Cortex of kidney (tissue), 1 donor: ENCODE measurements around the gene SMCO2.
"Not testable (repeated sequence)": the region's sequence is repeated elsewhere in the genome, so short reads cannot be mapped to it uniquely, and the experiment has no call there.

Experiments
- DNase-seq: peaks from one replicate; lab custom pipeline; 2025; lab: John Stamatoyannopoulos, UW

The SMCO2 gene

DNA sequence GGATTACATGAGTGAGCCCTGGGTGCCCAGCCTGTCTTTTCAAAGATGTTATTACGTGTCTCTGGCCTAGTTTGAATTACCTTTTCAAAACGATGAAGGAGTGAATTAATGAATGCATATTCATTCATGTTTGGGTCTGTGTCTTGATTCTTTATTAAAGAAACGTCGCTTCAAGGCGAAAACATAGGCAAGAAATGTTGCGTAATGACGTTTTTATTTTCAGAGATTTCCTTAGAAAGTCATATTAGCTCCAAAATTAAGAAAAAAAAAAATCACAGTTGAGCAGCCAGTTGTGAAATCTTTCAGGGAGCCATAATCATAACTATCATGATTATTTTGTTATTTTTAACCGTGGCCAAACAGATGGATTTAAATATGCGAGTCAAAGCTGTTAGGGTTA, 81.0 kb downstream of the SMCO2 start:
- no peak for DNase-seq

- no peak for DNase-seq
Measured at GRCh38 chr12:27528788-27529187, 82.3 kb downstream of the SMCO2 start.

GRCh38 chr12:27530157-27530922, 83.8 kb downstream of the SMCO2 start:
- DNase-seq = no peak

DNA sequence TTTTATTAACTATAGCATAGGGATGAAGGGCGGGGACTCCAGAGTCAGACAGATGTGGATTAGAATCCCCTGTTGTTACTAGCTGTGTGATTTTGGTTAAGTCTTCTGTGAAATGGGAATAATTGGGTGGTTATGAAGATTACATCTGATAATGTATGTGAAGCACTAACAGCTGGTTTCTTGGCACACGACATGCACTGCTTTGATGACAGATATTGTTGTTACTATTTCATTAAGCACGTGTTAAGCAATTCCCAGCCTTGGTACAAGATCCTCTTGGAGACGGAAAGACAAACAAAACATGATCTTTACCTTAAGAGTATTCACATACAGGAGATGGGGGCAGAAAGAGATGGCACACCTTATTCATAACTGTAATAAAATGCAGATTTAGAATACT, 85.4 kb downstream of the SMCO2 start:
- no peak for DNase-seq

DNA sequence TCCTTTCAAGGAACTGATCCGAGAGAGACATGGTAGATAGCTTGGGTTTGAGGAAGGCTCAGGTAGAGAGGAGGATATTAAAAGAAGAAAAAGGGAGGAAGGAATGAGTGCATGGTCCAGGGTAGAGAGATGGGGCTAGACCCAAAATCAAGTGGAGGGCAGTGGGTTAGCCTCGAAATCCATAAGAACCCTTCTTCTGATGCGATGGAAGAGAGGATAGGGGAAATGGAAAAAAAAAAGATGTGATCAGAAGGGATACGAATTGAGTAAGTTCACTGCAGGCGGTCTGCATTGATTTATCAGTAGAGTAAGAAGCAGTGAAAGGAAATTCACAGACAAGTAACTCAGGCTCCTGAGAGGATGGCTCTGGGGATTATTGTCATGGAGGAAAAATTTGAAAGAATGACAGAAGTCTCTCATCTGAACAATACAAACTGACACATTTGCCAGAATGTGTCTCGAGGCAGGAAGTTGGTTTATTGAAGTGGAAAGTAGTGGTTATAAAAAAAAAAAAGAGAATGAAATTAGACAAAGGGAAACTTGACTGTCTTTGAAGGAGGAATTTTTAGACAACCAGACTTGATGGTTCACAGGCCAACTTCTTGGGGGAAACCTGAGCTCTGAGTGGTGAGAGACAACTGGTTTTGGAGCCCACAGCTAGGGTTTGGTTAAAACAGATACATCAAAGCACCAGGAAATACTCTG, 87.7 kb downstream of the SMCO2 start:
- DNase-seq = no peak

DNA sequence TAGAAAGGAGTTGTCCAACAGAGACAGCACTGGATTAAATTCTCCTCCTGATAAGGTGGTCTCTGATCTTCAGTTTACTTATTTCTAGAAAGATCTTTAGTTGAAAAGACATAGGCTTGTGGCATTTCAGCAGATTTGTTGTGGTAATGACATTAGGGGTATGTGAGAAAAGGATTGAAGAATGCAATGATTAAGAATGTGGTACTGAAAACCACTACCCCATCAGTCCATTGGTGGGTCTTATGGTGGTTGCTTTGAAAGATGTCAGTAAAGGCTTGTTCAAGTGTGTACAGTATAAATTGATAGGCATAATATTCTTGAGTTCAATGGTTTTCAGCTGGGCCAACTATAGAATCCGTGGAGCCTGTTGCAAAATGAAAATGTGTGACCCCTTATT, 88.2 kb downstream of the SMCO2 start:
- no peak for DNase-seq

DNA sequence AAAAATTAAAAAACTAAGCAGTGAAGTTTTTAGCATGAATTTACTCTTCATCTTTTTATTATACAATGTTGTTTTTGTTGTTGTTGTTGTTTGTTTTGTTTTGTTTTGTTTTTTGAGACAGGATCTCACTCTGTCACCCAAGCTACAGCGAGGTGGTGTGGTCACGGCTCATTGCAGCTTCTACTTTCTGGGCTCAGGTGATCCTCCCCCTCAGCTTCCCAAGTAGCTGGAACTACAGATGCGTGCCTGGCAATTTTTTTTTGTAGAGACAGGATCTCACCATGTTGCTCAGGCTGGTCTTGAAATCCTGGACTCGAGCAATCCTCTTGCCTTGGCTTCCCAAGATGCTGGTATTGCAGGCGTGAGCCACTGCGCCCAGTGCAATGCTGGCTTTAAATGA, 88.8 kb downstream of the SMCO2 start:
- no peak for DNase-seq

GRCh38 chr12:27537855-27538675, 91.5 kb downstream of the SMCO2 start:
- DNase-seq = no peak

DNA sequence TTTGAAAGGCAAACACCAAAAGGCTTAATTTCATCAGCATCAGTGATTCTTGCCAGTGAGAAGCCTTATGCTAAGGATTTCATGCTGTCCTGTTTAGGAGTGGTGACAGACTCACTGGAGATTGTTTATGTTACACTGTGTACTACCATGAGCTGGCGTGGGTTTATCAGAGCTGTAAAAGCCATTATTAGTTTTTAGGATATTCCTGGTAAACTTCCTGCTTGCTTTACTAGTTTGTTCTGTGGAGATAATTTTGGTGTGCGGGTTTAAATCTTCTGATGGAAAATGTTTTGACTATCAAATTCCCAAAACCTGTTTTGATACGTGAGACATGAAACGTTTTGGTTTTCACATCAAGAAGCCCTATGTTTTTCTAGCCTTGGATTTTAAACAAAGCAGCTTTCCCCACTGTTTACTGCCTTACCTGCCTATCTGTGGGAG, 92.7 kb downstream of the SMCO2 start:
- no peak for DNase-seq

DNA sequence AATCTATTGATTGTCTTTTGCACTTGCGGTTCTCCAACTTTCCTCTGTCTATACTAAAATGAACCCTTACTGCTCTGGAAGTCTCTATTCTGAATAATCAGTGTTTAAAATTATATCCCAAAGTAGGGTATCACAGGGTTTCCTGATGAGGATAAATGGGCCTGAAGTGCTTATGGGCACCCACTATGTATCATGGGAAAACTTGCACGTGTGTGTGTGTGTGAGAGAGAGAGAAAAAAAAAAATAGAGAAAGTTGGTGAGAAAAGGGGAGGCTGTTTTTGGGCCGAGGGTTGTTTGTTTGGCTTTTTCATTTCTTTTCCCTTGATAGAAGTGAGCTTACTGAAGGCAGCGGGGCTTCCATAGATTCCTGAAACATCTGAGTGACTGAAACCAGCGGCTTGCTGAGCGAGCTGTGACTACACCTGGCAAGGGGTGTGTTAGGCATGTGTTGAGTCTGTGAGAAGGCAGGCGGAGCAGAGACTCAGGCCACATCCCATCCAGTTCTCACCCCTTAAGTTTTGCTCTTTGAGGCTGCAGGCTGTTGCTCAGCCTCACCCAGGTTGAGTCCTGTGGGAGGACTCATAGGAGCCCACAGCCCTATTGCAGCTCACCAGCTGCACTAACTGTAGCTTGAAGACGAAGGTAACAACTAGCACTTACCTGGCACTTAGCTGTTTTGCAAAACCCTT, 94.6 kb downstream of the SMCO2 start:
- no peak for DNase-seq

- no peak for DNase-seq
Measured at GRCh38 chr12:27542628-27543027, 96.1 kb downstream of the SMCO2 start.

DNA sequence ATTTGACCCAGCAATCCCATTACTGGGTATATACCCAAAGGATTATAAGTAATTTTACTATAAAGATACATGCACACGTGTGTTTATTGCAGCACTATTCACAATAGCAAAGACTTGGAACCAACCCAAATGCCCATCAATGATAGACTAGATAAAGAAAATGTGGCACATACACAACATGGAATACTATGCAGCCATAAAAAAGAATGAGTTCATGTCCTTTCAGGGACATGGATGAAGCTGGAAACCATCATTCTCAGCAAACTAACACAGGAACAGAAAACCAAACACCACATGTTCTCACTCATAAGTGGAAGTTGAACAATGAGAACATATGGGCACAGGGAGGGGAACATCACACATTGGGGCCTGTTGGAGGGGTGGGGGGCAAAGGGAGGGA, 98.3 kb downstream of the SMCO2 start:
- not testable (repeated sequence) for DNase-seq

- no peak for DNase-seq
Measured at GRCh38 chr12:27545665-27546064, 99.1 kb downstream of the SMCO2 start.

DNA sequence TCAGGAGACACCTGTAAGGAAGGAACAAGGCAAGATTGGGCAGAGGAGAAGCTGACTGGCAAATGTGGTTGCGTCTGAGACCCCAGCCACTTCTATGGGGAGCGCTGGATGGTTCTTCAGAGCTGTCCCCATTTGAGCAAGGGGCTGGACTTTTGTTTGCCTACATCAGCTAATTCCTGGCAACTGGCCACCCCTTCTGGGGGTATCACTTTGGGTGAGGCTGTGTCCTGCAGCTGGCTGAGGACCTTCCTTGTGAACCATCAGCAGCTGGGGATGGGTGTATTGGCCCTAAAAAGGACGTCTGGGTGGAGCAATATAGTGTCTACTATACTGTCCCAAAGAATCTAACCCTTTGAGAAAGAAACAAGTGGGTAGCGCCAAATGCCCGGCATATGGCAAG, 101.1 kb downstream of the SMCO2 start:
- DNase-seq = no peak

DNA sequence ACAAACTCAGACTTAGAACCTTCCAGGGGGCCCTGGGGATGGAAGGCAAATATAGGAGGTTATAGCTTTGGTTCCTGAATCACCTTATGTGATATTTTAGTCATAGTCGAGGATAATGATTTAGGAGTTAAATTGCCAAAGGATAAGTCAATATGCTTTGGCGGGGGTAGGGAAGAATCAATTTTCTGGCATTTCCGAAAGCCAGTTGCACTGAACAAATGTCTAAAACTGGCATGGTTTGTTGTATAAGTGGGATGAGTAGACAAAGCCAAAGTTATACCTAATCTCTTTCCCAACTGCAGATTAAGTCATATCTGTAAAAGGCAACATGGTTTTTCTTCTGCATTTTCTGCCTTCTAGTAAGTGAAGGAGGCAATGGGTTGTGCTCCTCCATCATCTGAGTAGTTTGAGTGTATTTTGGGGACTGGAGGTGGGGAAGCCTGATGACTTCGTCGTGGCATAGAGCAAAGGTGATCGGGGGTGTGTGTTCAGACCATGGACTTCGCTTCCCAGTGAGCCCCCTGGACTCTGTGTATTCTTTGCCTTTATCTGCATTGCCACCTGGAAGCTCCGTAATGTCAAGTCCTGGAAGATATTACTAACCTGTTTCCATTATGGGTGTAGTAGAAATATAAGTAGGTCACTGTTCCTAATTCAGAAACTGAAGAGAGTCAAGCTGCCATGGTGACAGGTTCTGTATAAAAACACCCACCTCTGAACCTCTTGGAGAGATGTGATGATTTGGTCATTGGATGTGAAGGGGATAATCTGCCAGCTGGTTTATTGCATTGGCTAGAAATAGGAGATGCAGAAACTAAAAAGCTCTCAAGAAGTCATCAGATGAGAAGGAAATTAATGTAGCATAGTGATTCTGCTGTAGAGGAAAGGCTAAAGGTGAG, 102.0 kb downstream of the SMCO2 start:
- no peak for DNase-seq

- DNase-seq = no peak
Measured at GRCh38 chr12:27549236-27549800, 102.8 kb downstream of the SMCO2 start.

GRCh38 chr12:27549801-27550652, 103.5 kb downstream of the SMCO2 start:
- DNase-seq = no peak

DNA sequence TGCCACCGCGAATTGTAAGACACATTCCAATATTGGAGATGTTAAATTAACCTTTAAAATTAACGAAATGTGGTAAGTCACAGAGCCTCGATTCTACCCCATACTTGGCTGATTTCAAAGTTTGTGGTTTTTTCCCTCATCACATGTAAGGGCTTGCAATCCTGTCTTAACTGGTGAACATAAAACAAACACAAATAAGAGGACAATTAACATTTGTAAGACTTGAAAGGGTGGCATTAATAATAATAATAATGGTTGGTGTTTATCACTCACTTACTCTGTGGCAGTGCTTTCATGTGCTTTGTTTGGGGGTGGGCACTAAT, 104.1 kb downstream of the SMCO2 start:
- DNase-seq = no peak

DNA sequence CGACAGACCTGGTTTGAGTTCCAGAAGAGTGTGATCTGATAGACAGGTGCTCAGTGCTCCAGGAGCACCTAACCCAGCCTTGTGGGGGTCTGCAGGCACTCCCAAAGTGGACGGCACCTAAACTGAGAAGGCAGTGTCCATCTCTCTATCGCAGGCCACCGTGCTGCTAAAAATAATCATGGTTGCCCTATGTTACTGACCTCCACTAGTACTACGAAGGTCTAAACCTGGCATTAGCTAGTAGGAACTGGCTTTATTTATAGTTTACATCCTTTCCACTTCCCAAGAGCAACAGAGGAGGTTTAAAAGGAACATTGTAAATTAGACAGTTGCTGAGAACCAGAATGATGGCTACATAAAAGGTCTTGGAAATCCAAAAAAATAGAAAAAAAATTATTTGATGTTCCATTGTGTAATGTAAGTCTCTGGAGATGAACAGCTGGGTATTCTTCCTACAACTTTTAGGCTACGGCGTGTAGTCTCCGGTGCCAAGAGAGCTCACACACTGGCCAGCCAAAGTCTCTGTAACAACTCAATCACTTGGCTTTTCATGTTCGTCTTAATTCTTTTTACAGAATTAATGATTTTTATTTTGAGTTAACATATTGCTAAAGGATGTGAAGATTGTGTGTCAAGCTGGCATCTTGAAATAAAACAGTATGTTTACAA, 104.8 kb downstream of the SMCO2 start:
- no peak for DNase-seq
